Measurements from ENCODE around the gene STX11. TPM values are rescaled to one million over a fixed set of nuclear protein-coding genes. Genes with fewer than 3 reads are reported as not detected.

STX11 gene
- total and polyA plus RNA-seq, 10 of the 15 experiments (the other 5 are each of a cell fraction or from before 2014, with no cell fraction given) = 0.66 to 38.1 (median 19.8) TPM

DNA sequence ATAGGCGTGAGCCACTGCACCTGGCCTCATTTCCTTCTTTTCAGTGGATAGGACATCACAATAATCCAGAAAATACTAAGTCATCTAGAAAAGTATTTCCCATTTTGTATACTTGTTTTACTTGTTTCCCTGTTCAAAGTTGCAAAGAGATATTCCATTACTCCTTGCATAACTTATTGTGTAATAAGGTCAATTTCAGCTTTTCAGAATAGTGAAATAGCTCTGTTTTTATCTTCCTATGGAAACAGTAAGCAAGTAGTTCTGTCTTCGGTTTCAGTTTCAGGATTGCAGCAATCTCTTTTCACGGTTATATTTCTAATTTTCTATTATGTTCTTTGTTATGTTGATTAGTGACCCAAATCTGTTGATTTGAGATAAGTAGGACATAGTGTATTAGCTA is 6.0 kb downstream of the STX11 start:
- DNase-seq (ENCODE audit: low read depth, low spot score) (no peak), FAIRE-seq (no peak), ATAC-seq (peak; percentile 7)
- WGBS (ENCODE audit: insufficient coverage, insufficient replicate concordance, low lambda C conversion rate, missing lambda C conversion rate) = 30% methylated on average over 3 of the region's 3 CpGs
- ChIA-PET CTCF (interaction anchor here (0.8 to 3.5 kb wide), 8 partner anchors 8 to 216 kb away, joined by 3 to 17 read pairs (median 4); no protein-coding TSS in a partner anchor), POLR2A (interaction anchor here (1.9 to 2.2 kb wide), 2 partner anchors 24 to 91 kb away, joined by 5 to 10 read pairs; no protein-coding TSS in a partner anchor), RAD21 (ENCODE audit: unreplicated experiment) (interaction anchor here (1.2 to 1.6 kb wide), 4 partner anchors 32 to 62 kb away, joined by 4 to 5 read pairs (median 4); no protein-coding TSS in a partner anchor), SMC1A (ENCODE audit: uncharacterized antibody, unreplicated experiment) (interaction anchor here (1.0 to 3.7 kb wide), 12 partner anchors 8 to 91 kb away, joined by 4 to 23 read pairs (median 9); no protein-coding TSS in a partner anchor)
- Histone ChIP-seq H3K9ac (ENCODE audit: control insufficient read depth, insufficient read depth, low read length) (no peak overlapping the region), H3K9me3 (replicated peaks; ENCODE audit: control insufficient read depth, insufficient read depth, low read length) (no peaks in the 10 kb centered on the region), H4K20me1 (ENCODE audit: control insufficient read depth, insufficient read depth) (0 out of 2 replicates have a peak, but pooled peaks cover 3% of the 10 kb centered on the region), H3K4me1 (ENCODE audit: control insufficient read depth, insufficient read depth, low read length) (peaks cover 36% of the 10 kb centered on the region), H3K27ac (ENCODE audit: control insufficient read depth, insufficient read depth) (peak overlapping the region; percentile 50; the same call in 1 of the 2 replicates), H2AFZ (ENCODE audit: control insufficient read depth, low read depth, low read length) (no peak overlapping the region), H3K4me2 (ENCODE audit: control insufficient read depth, insufficient read depth) (peak overlapping the region; percentile 87), H3K27me3 (replicated peaks in 1 of 2; ENCODE audit: control insufficient read depth in 2 of 2, insufficient read depth in 2 of 2, low read length in 1 of 2) (no peaks in the 10 kb centered on the region), H3K4me3 (peak overlapping the region; percentile 33), H3K36me3 (ENCODE audit: control insufficient read depth in 2 of 2, insufficient read depth in 2 of 2, low read length in 1 of 2) (peaks cover 4 to 11% of the 10 kb centered on the region in 2 experiments; a peak in 3 of 4 replicates), H3K79me2 (ENCODE audit: control insufficient read depth, insufficient read depth, low read length) (peaks cover 79% of the 10 kb centered on the region)
- in situ Hi-C loops (cut with MboI) = no loop called here
- BruUV-seq (replicated peaks) = no TSS peak
- intact Hi-C loops (cut with micrococcal nuclease; ENCODE audit: unreplicated experiment) = no loop called here
- TF ChIP-seq, protein P1, sequence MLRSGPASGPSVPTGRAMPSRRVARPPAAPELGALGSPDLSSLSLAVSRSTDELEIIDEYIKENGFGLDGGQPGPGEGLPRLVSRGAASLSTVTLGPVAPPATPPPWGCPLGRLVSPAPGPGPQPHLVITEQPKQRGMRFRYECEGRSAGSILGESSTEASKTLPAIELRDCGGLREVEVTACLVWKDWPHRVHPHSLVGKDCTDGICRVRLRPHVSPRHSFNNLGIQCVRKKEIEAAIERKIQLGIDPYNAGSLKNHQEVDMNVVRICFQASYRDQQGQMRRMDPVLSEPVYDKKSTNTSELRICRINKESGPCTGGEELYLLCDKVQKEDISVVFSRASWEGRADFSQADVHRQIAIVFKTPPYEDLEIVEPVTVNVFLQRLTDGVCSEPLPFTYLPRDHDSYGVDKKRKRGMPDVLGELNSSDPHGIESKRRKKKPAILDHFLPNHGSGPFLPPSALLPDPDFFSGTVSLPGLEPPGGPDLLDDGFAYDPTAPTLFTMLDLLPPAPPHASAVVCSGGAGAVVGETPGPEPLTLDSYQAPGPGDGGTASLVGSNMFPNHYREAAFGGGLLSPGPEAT (IDR thresholded peaks at IDR 0.05; ENCODE audit: low read depth) = peak; percentile 13; the same call in 1 of the 2 replicates
- TF ChIP-seq, protein P2, sequence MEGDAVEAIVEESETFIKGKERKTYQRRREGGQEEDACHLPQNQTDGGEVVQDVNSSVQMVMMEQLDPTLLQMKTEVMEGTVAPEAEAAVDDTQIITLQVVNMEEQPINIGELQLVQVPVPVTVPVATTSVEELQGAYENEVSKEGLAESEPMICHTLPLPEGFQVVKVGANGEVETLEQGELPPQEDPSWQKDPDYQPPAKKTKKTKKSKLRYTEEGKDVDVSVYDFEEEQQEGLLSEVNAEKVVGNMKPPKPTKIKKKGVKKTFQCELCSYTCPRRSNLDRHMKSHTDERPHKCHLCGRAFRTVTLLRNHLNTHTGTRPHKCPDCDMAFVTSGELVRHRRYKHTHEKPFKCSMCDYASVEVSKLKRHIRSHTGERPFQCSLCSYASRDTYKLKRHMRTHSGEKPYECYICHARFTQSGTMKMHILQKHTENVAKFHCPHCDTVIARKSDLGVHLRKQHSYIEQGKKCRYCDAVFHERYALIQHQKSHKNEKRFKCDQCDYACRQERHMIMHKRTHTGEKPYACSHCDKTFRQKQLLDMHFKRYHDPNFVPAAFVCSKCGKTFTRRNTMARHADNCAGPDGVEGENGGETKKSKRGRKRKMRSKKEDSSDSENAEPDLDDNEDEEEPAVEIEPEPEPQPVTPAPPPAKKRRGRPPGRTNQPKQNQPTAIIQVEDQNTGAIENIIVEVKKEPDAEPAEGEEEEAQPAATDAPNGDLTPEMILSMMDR (IDR thresholded peaks at IDR 0.05 in 2 of 3, conservative IDR thresholded peaks at IDR 0.05 in 1 of 3; ENCODE audit: control insufficient read depth in 2 of 3, extremely low read depth in 1 of 3, insufficient read depth in 1 of 3, low read depth in 3 of 3, low read length in 3 of 3) = no peak
- TF ChIP-seq, protein P3, sequence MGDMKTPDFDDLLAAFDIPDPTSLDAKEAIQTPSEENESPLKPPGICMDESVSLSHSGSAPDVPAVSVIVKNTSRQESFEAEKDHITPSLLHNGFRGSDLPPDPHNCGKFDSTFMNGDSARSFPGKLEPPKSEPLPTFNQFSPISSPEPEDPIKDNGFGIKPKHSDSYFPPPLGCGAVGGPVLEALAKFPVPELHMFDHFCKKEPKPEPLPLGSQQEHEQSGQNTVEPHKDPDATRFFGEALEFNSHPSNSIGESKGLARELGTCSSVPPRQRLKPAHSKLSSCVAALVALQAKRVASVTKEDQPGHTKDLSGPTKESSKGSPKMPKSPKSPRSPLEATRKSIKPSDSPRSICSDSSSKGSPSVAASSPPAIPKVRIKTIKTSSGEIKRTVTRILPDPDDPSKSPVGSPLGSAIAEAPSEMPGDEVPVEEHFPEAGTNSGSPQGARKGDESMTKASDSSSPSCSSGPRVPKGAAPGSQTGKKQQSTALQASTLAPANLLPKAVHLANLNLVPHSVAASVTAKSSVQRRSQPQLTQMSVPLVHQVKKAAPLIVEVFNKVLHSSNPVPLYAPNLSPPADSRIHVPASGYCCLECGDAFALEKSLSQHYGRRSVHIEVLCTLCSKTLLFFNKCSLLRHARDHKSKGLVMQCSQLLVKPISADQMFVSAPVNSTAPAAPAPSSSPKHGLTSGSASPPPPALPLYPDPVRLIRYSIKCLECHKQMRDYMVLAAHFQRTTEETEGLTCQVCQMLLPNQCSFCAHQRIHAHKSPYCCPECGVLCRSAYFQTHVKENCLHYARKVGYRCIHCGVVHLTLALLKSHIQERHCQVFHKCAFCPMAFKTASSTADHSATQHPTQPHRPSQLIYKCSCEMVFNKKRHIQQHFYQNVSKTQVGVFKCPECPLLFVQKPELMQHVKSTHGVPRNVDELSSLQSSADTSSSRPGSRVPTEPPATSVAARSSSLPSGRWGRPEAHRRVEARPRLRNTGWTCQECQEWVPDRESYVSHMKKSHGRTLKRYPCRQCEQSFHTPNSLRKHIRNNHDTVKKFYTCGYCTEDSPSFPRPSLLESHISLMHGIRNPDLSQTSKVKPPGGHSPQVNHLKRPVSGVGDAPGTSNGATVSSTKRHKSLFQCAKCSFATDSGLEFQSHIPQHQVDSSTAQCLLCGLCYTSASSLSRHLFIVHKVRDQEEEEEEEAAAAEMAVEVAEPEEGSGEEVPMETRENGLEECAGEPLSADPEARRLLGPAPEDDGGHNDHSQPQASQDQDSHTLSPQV (IDR thresholded peaks at IDR 0.05) = no peak
- TF ChIP-seq, protein P4, sequence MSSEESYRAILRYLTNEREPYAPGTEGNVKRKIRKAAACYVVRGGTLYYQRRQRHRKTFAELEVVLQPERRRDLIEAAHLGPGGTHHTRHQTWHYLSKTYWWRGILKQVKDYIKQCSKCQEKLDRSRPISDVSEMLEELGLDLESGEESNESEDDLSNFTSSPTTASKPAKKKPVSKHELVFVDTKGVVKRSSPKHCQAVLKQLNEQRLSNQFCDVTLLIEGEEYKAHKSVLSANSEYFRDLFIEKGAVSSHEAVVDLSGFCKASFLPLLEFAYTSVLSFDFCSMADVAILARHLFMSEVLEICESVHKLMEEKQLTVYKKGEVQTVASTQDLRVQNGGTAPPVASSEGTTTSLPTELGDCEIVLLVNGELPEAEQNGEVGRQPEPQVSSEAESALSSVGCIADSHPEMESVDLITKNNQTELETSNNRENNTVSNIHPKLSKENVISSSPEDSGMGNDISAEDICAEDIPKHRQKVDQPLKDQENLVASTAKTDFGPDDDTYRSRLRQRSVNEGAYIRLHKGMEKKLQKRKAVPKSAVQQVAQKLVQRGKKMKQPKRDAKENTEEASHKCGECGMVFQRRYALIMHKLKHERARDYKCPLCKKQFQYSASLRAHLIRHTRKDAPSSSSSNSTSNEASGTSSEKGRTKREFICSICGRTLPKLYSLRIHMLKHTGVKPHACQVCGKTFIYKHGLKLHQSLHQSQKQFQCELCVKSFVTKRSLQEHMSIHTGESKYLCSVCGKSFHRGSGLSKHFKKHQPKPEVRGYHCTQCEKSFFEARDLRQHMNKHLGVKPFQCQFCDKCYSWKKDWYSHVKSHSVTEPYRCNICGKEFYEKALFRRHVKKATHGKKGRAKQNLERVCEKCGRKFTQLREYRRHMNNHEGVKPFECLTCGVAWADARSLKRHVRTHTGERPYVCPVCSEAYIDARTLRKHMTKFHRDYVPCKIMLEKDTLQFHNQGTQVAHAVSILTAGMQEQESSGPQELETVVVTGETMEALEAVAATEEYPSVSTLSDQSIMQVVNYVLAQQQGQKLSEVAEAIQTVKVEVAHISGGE (CRISPR knock-in tag; IDR thresholded peaks at IDR 0.05) = no peak
- no peak for TF ChIP-seq CBX5 (IDR thresholded peaks at IDR 0.05; ENCODE audit: low read depth)
- no peak for TF ChIP-seq CBFB (IDR thresholded peaks at IDR 0.05; ENCODE audit: low read depth)
- TF ChIP-seq, protein P5, sequence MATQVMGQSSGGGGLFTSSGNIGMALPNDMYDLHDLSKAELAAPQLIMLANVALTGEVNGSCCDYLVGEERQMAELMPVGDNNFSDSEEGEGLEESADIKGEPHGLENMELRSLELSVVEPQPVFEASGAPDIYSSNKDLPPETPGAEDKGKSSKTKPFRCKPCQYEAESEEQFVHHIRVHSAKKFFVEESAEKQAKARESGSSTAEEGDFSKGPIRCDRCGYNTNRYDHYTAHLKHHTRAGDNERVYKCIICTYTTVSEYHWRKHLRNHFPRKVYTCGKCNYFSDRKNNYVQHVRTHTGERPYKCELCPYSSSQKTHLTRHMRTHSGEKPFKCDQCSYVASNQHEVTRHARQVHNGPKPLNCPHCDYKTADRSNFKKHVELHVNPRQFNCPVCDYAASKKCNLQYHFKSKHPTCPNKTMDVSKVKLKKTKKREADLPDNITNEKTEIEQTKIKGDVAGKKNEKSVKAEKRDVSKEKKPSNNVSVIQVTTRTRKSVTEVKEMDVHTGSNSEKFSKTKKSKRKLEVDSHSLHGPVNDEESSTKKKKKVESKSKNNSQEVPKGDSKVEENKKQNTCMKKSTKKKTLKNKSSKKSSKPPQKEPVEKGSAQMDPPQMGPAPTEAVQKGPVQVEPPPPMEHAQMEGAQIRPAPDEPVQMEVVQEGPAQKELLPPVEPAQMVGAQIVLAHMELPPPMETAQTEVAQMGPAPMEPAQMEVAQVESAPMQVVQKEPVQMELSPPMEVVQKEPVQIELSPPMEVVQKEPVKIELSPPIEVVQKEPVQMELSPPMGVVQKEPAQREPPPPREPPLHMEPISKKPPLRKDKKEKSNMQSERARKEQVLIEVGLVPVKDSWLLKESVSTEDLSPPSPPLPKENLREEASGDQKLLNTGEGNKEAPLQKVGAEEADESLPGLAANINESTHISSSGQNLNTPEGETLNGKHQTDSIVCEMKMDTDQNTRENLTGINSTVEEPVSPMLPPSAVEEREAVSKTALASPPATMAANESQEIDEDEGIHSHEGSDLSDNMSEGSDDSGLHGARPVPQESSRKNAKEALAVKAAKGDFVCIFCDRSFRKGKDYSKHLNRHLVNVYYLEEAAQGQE (IDR thresholded peaks at IDR 0.05; ENCODE audit: low read depth, low read length) = no peak

Measured in GM12878 (cell line).